ENCODE measurements around the gene PPARG.

Gene PPARG

GRCh38 chr3:12316253-12316652 lies 27.4 kb downstream of the PPARG start:
- no peak for DNase-seq

DNA sequence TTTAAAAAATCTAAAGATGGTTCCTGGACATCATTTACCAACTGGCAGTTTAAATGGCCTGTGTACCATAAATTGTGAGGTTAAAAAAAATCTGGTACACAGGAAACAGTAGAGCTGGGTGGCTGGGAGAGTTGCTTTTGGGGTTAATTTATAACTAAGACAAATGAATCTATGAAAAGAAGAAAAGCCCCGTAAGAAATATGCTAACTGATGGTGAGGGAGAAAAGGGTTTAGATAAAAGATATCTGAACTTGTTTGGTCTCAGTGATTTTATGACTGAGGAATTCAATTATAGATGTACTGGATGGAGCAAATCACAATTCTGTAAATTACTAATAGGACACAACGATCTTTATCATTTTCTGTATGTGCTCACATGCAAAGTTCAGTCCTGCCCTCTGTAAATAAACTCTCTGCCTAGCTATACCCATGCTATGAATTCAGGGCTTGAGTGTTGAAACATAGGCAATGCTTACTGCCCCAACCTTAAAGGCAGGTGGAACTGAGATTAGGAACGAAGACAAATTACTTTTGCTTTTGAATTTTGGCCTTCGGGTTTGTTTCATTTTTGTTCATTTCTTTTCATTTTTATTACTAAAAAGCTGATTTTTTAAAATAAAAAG lies 28.0 kb downstream of the PPARG start:
- DNase-seq, result no peak

- DNase-seq, result no peak
Observed at GRCh38 chr3:12317914-12318313, 29.0 kb downstream of the PPARG start.

GRCh38 chr3:12318758-12319621 lies 30.1 kb downstream of the PPARG start:
- DNase-seq, result no peak

DNA sequence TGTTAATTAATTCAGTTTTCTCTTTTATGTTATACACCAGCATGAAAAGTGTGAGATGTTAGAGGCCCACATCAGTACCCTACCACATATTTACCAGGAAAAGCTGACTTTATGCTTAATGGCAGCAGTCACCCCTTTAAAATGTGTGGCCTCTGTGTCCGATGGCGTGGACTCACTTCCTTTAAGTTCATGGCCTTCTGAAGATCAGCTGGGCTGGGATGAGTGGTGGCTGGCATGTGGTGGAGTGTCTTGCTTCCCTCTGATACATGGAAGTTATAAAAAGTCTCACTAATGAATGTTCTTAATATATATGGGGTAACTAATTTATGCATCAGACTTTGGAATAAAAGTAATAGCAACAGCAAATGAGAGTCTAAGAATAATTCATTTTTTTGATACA lies 32.1 kb downstream of the PPARG start:
- no peak for DNase-seq

DNA sequence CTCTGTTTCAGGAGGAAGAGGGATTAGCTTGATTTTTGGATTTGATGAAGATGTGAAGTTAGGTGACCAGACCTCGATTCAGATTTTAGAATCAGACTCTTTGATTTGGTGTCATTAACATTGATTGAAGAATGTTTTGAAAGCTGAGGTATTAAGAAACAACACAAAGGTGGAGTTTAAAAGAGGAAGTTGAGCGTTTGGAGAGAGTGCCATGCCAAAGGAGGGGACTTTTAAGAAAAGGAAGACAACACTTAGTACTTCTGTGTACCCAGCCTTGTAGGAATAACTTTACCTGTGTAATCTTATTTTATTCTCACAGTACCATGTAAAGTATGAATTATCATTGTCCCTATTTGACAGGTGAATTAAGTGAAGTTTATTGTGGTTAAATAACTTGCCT lies 34.4 kb downstream of the PPARG start:
- no peak for DNase-seq

- no peak for DNase-seq
Observed at GRCh38 chr3:12325586-12326515, 37.0 kb downstream of the PPARG start.

GRCh38 chr3:12327021-12327420 lies 38.2 kb downstream of the PPARG start:
- no peak for DNase-seq

GRCh38 chr3:12328132-12328836 lies 39.4 kb downstream of the PPARG start:
- no peak for DNase-seq

DNA sequence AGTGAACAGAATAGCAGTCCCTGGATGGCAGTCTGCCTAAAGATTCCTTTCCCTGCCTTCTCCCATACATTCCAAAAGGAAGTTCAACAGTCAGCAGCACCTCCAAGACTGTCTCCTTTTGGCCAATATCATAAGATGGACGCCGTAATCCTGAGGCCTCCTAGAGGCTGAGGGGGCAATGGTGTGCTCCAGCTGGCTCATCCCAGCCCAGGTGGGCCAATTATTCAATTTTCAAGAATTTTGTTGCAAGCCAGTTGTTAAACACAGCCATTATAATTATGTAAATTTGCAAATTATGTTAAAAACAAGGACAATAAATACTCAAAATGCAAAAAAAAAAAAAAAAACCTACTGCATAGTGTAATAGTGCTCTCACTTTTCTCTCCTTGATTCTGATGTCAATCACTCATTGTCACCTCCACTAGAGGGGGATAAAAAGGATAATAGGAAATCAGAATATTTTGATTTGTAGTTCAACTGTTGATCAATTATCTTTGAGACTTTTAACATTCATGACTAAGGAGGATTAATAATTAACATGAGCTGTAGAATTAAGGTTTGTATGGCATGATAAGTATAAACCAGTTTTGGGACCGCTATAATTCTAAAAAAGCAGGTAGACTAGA lies 40.1 kb downstream of the PPARG start:
- no peak for DNase-seq

DNA sequence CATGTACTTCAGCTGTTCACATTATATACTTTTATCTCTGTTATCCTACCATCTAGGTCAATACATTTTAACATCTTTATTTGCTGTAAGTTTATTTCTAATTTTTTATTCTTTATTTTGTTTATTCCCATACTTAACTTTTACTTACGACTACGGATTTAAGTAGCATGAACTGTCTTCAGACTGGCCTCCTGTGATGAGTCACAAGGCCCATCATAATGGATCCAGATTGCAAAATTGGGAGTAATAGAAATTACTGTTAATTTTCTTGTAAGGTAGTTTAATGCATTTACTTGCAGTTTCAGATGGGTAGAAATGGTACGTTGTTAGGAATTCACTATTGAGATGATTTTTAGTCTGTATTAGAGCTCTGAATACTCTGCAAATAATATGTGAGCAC lies 45.9 kb downstream of the PPARG start:
- no peak for DNase-seq

- DNase-seq, result no peak
Observed at GRCh38 chr3:12335421-12335820, 46.6 kb downstream of the PPARG start.

DNA sequence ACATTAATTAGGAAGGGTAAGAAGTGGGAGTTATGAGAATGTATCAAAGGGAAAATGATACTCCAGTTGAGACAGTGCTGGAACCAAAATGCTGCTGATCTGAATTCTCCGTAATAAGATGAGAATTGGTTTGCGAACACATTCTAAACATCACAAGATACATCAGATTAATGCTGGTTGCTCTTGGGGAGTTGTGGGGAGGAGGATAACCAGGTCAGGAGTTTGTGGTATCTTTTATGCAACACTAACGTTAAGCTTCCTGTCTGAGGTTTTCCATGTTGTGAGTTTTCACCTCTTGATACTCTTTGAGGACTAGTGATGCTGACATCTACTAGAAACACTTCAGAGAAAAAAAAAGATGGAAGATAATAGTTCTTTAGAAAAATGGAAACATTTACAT lies 47.2 kb downstream of the PPARG start:
- no peak for DNase-seq

- no peak for DNase-seq
Observed at GRCh38 chr3:12338595-12339546, 50.0 kb downstream of the PPARG start.

GRCh38 chr3:12339701-12340480 lies 51.0 kb downstream of the PPARG start:
- DNase-seq, result no peak

DNA sequence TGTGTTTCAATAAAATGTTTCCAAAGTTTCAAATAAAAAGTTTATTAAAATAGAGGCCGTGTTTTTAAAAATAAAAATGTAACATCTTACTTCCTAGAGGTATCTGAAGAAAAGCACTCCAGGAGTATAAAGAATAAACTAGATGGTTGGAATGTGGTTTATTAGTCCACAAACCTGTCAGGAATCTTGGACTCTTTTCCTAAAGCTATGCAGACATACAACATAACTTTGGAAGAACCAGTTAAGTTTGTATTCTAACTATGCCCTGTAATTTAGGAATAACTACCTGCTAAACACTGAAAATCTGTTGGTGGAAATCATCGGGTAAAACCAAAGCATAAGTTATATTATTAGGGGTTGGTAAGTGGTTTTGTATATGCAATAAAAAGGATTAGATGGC lies 51.6 kb downstream of the PPARG start:
- no peak for DNase-seq

- no peak for DNase-seq
Observed at GRCh38 chr3:12342151-12342550, 53.3 kb downstream of the PPARG start.

GRCh38 chr3:12343047-12343501 lies 54.2 kb downstream of the PPARG start:
- no peak for DNase-seq

DNA sequence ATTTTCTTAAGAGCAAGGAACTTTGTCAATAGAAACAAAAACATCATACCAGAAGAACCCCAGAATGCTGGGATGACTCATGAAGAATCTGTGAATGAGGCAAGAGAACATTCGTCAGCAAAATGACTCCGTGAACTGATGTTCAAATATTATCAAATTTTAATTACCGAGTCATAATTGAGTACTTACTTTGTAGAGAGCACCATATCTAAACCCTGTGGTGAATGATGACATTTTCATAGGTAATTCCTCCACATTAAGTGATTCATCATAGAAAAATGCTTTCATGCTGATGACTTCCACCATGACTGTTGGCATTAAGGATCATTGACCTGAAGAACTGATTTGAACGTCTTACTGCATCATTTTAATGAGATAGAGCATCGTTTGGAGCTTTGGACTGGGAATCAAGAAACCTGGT lies 56.3 kb downstream of the PPARG start:
- no peak for DNase-seq
